Ishikawa (cell line): ENCODE measurements around the gene CSNK1G2.

Source experiments
- CEBPB ChIP-seq: IDR thresholded peaks from 2 replicates; pipeline ENCODE4 v1.6.1; 2012
- CREB1 ChIP-seq: IDR thresholded peaks from 2 replicates; pipeline ENCODE4 v1.6.1; 2012; ENCODE audit warnings: low read depth
- EGR1 ChIP-seq: IDR thresholded peaks from 2 replicates; pipeline ENCODE4 v1.6.1; 2012
- EP300 ChIP-seq: IDR thresholded peaks from 2 replicates; pipeline ENCODE4 v1.6.1; 2012; ENCODE audit warnings: borderline replicate concordance
- FOXM1 ChIP-seq: IDR thresholded peaks from 2 replicates; pipeline ENCODE4 v1.6.1; 2012; ENCODE audit warnings: low read depth, borderline replicate concordance
- MAX ChIP-seq: IDR thresholded peaks from 2 replicates; pipeline ENCODE4 v1.6.1; 2012
- NFIC ChIP-seq: IDR thresholded peaks from 2 replicates; pipeline ENCODE4 v1.6.1; 2012
- RAD21 ChIP-seq: IDR thresholded peaks from 2 replicates; pipeline ENCODE4 v1.6.1; 2012; ENCODE audit warnings: low read depth
- REST ChIP-seq: IDR thresholded peaks from 2 replicates; pipeline ENCODE4 v1.6.1; 2012; ENCODE audit warnings: low read depth, mild to moderate bottlenecking
- TAF1 ChIP-seq: IDR thresholded peaks from 2 replicates; pipeline ENCODE4 v1.6.1; 2012; ENCODE audit warnings: low read depth, mild to moderate bottlenecking
- TCF12 ChIP-seq: IDR thresholded peaks from 2 replicates; pipeline ENCODE4 v1.6.1; 2012; ENCODE audit warnings: low read depth
- TEAD4 ChIP-seq: IDR thresholded peaks from 2 replicates; pipeline ENCODE4 v1.6.1; 2012
- USF1 ChIP-seq: IDR thresholded peaks from 2 replicates; pipeline ENCODE4 v1.6.1; 2012
- YY1 ChIP-seq: IDR thresholded peaks from 2 replicates; pipeline ENCODE4 v1.6.1; 2012; ENCODE audit warnings: low read depth
- ZBTB7A ChIP-seq: IDR thresholded peaks from 2 replicates; pipeline ENCODE4 v1.6.1; 2012; ENCODE audit warnings: low read depth

CSNK1G2 gene

GRCh38 chr19:1912760-1913505, 28.0 kb upstream of the CSNK1G2 start:
- no peak for TF ChIP-seq NFIC
- no peak for TF ChIP-seq EGR1
- no peak for TF ChIP-seq MAX
- TF ChIP-seq FOXM1 = no peak
- no peak for TF ChIP-seq RAD21
- TF ChIP-seq CREB1 = no peak
- no peak for TF ChIP-seq TEAD4
- TF ChIP-seq TAF1 = no peak
- no peak for TF ChIP-seq YY1
- no peak for TF ChIP-seq CEBPB
- TF ChIP-seq ZBTB7A = no peak
- TF ChIP-seq REST = no peak
- no peak for TF ChIP-seq TCF12
- TF ChIP-seq EP300 = no peak
- no peak for TF ChIP-seq USF1

GRCh38 chr19:1913781-1914577, 27.0 kb upstream of the CSNK1G2 start:
- TF ChIP-seq TEAD4 (peak; percentile 75), EGR1 (peak; percentile 88), EP300 (peak; percentile 74; the same call in 1 of the 2 replicates), NFIC (peak; percentile 95), ZBTB7A (peak; percentile 27), FOXM1 (no peak), REST (no peak), TAF1 (no peak), TCF12 (peak; percentile 71), CEBPB (no peak), USF1 (no peak), MAX (peak; percentile 28; the same call in 1 of the 2 replicates), YY1 (no peak), CREB1 (no peak), RAD21 (peak; percentile 4; the same call in 1 of the 2 replicates)

GRCh38 chr19:1914826-1915341, 26.1 kb upstream of the CSNK1G2 start:
- TF ChIP-seq ZBTB7A = no peak
- no peak for TF ChIP-seq NFIC
- no peak for TF ChIP-seq TAF1
- TF ChIP-seq MAX = no peak
- peak; percentile 48; the same call in 1 of the 2 replicates for TF ChIP-seq EGR1
- no peak for TF ChIP-seq REST
- no peak for TF ChIP-seq EP300

GRCh38 chr19:1917146-1917545, 23.8 kb upstream of the CSNK1G2 start:
- TF ChIP-seq USF1 (no peak), MAX (no peak), CEBPB (no peak), EGR1 (no peak), FOXM1 (no peak), YY1 (no peak), TCF12 (no peak), NFIC (no peak), CREB1 (no peak)
